IMR-90 (cell line): ENCODE measurements around the gene TMEM131L. TPM values are rescaled to one million over a fixed set of nuclear protein-coding genes. Genes with fewer than 3 reads are reported as not detected.

ENCODE experiments used
- ATAC-seq: fragments of 200-7000 bp; cut with Tn5 transposase; 2 replicates; pipeline ENCODE4 v1.9.1; 2020; ENCODE audit warnings: low read depth, mild to moderate bottlenecking, moderate library complexity
- BruUV-seq: library from RNA; stranded (reverse); fragments of 400-500 nt; replicated peaks from 2 replicates; lab custom pipeline; 2021; lab: Mats Ljungman, UMichigan
- CTCF ChIA-PET: fragments of 300-600 bp; formaldehyde crosslinking; extraction: SDS; loops from one replicate; lab custom pipeline; 2021; ENCODE audit warnings: antibody characterized with exemption; lab: Yijun Ruan, JAX
- POLR2A ChIA-PET: fragments of 300-600 bp; sonication (Branson Sonifier 250); formaldehyde crosslinking; loops from one replicate; lab custom pipeline; 2022; ENCODE audit warnings: antibody characterized with exemption; ENCODE audit not compliant: unreplicated experiment; lab: Charles Lee
- DNase-seq: peaks from one replicate; pipeline ENCODE4 v3.0.0; 2013
- H2AFZ ChIP-seq: replicated peaks from 2 replicates; pipeline ENCODE3; 2013; ENCODE audit warnings: low read length, mild to moderate bottlenecking; ENCODE audit not compliant: poor library complexity
- H2AK5ac ChIP-seq: 2 replicates; pipeline ENCODE4 v1.6.1; 2013; ENCODE audit warnings: low read depth, low read length, inconsistent platforms
- H2AK9ac ChIP-seq: replicated peaks from 2 replicates; pipeline ENCODE3; 2013; ENCODE audit warnings: mild to moderate bottlenecking, low read depth, low read length, moderate library complexity; ENCODE audit not compliant: poor library complexity
- H2BK120ac ChIP-seq: 2 replicates; pipeline ENCODE4 v1.6.1; 2013; ENCODE audit warnings: low read depth, low read length, inconsistent platforms
- H2BK15ac ChIP-seq: 3 replicates; pipeline ENCODE4 v1.6.1; 2013; ENCODE audit warnings: low read depth, low read length, inconsistent platforms
- H2BK20ac ChIP-seq: 2 replicates; pipeline ENCODE4 v1.6.1; 2013; ENCODE audit warnings: low read depth, mild to moderate bottlenecking, inconsistent platforms, low read length, moderate library complexity
- H2BK5ac ChIP-seq: 2 replicates; pipeline ENCODE4 v1.6.1; 2013; ENCODE audit warnings: mild to moderate bottlenecking, low read depth, low read length, inconsistent platforms; ENCODE audit not compliant: poor library complexity, severe bottlenecking
- H3K14ac ChIP-seq: replicated peaks from 2 replicates; pipeline ENCODE4 v1.6.1; 2013; ENCODE audit warnings: low read depth, low read length, inconsistent platforms
- H3K18ac ChIP-seq: 2 replicates; pipeline ENCODE4 v1.6.1; 2013; ENCODE audit warnings: low read depth, low read length, control low read depth
- H3K23ac ChIP-seq: 2 replicates; pipeline ENCODE4 v1.6.1; 2013; ENCODE audit warnings: low read depth, low read length, inconsistent platforms
- H3K27ac ChIP-seq: 2 replicates; pipeline ENCODE4 v1.5.1; 2013; ENCODE audit warnings: mild to moderate bottlenecking, control low read depth, low read length; ENCODE audit not compliant: insufficient read depth
- H3K27me3 ChIP-seq: 2 replicates; pipeline ENCODE4 v1.6.1; 2013; ENCODE audit warnings: low read length; ENCODE audit not compliant: control insufficient read depth, insufficient read depth
- H3K36me3 ChIP-seq: 2 replicates; pipeline ENCODE4 v1.6.1; 2013; ENCODE audit warnings: low read length, mixed read lengths; ENCODE audit not compliant: control insufficient read depth, insufficient read depth
- H3K4ac ChIP-seq: 2 replicates; pipeline ENCODE4 v1.6.1; 2013; ENCODE audit warnings: low read depth, low read length, inconsistent platforms
- H3K4me1 ChIP-seq: 2 replicates; pipeline ENCODE4 v1.6.1; 2013; ENCODE audit warnings: low read length, mixed read lengths; ENCODE audit not compliant: control insufficient read depth, insufficient read depth
- H3K4me2 ChIP-seq: 2 replicates; pipeline ENCODE4 v1.6.1; 2013; ENCODE audit warnings: low read depth, mild to moderate bottlenecking, control low read depth, low read length, moderate library complexity
- H3K4me3 ChIP-seq: 2 replicates; pipeline ENCODE4 v1.5.1; 2013; ENCODE audit warnings: low read depth, mild to moderate bottlenecking, control low read depth, low read length, moderate library complexity; ENCODE audit not compliant: insufficient read depth
- H3K56ac ChIP-seq: 2 replicates; pipeline ENCODE4 v1.6.1; 2013; ENCODE audit warnings: low read length, inconsistent platforms; ENCODE audit not compliant: insufficient read depth; ENCODE audit errors: extremely low read depth
- H3K79me1 ChIP-seq, 2 experiments: 2 replicates each; pipeline ENCODE4 v1.6.1; 2013; ENCODE audit warnings: low read length in 2 of 2, inconsistent platforms in 1 of 2, low read depth in 1 of 2
- H3K9ac ChIP-seq: 2 replicates; pipeline ENCODE4 v1.6.1; 2013; ENCODE audit warnings: low read depth, low read length, control low read depth
- H3K9me1 ChIP-seq: 2 replicates; pipeline ENCODE4 v1.6.1; 2013; ENCODE audit warnings: low read length, inconsistent platforms; ENCODE audit not compliant: insufficient read depth
- H3K9me3 ChIP-seq: 2 replicates; pipeline ENCODE4 v1.6.1; 2013; ENCODE audit warnings: low read length; ENCODE audit not compliant: control insufficient read depth, insufficient read depth
- H4K20me1 ChIP-seq: 2 replicates; pipeline ENCODE4 v1.6.1; 2013; ENCODE audit warnings: low read length, inconsistent platforms; ENCODE audit not compliant: insufficient read depth
- H4K5ac ChIP-seq: 2 replicates; pipeline ENCODE4 v1.6.1; 2013; ENCODE audit warnings: mild to moderate bottlenecking, low read depth, low read length, control low read depth
- H4K8ac ChIP-seq, 2 experiments: 2 replicates each; pipeline ENCODE4 v1.6.1; 2013; ENCODE audit warnings: low read depth in 2 of 2, low read length in 2 of 2, control low read depth in 1 of 2, inconsistent platforms in 1 of 2
- H4K91ac ChIP-seq: 2 replicates; pipeline ENCODE4 v1.6.1; 2013; ENCODE audit warnings: low read depth, low read length, inconsistent platforms; ENCODE audit not compliant: insufficient read depth
- BHLHE40 ChIP-seq: fragments of 150-350 bp; IDR thresholded peaks from 2 replicates; pipeline ENCODE4 v1.6.1; 2016; ENCODE audit warnings: mild to moderate bottlenecking, low read depth, low read length
- CEBPB ChIP-seq: IDR thresholded peaks from 2 replicates; pipeline ENCODE4 v1.6.1; 2012; ENCODE audit warnings: low read depth, low read length, improper control_type of control experiment
- CHD1 ChIP-seq: IDR thresholded peaks from 2 replicates; pipeline ENCODE4 v1.6.1; 2012; ENCODE audit warnings: low read depth, low read length, improper control_type of control experiment
- FOS ChIP-seq: fragments of 150-350 bp; IDR thresholded peaks from 2 replicates; pipeline ENCODE4 v1.6.1; 2016; ENCODE audit warnings: low read depth, low read length
- MAFK ChIP-seq: IDR thresholded peaks from 2 replicates; pipeline ENCODE4 v1.6.1; 2012; ENCODE audit warnings: low read depth, low read length, improper control_type of control experiment
- MXI1 ChIP-seq: IDR thresholded peaks from 2 replicates; pipeline ENCODE4 v1.6.1; 2012; ENCODE audit warnings: low read depth, mild to moderate bottlenecking, low read length, moderate library complexity, borderline replicate concordance
- POLR2A ChIP-seq: IDR thresholded peaks from 2 replicates; pipeline ENCODE4 v1.6.1; 2012; ENCODE audit warnings: mild to moderate bottlenecking, low read depth, low read length
- RAD21 ChIP-seq: IDR thresholded peaks from 2 replicates; pipeline ENCODE4 v1.6.1; 2012; ENCODE audit warnings: low read length, improper control_type of control experiment
- RFX5 ChIP-seq: IDR thresholded peaks from 2 replicates; pipeline ENCODE4 v1.8.0; 2012; ENCODE audit warnings: low read depth, mild to moderate bottlenecking, low read length, moderate library complexity
- WGBS, 2 experiments: methylation state at CpG; one replicate each; pipeline versions ENCODE4 v1.1.5 to v1.1.7; 2013; ENCODE audit warnings: missing lambda C conversion rate in 2 of 2; ENCODE audit not compliant: insufficient read length in 1 of 2; ENCODE audit errors: extremely low coverage in 2 of 2; 5-methylcytosine and 5-hydroxymethylcytosine counted together
- dilution Hi-C: fragments of 300-500 bp; cut with HindIII; formaldehyde crosslinking; loops from one replicate; pipeline ENCODE4 v1.14.3; 2018; ENCODE audit warnings: low sequenced_read_pairs; ENCODE audit not compliant: unreplicated experiment
- in situ Hi-C: fragments of 300-500 bp; cut with MboI; formaldehyde crosslinking; loops from 3 replicates; pipeline ENCODE4 v1.14.3; 2019; ENCODE audit warnings: low sequenced_read_pairs, inconsistent platforms, mixed read lengths
- intact Hi-C: fragments of 100-400 bp; cut with micrococcal nuclease; formaldehyde crosslinking; loops from 2 replicates; pipeline ENCODE4 v1.10.0; 2022
- polyA plus RNA-seq, 3 experiments: library from polyadenylated mRNA; depleted of rRNA; stranded (reverse); fragments of >200 nt; gene quantifications; 2 replicates each; pipeline ENCODE4 v1.2.3, GENCODE V29; 2012; ENCODE audit warnings: low replicate concordance in 1 of 3
- total RNA-seq: library from RNA; depleted of rRNA; stranded (reverse); fragments of >200 nt; gene quantifications from 2 replicates; pipeline ENCODE4 v1.2.3, GENCODE V29; 2012
- TF ChIP-seq, protein P1 (sequence below): fragments of 150-350 bp; IDR thresholded peaks from 2 replicates; pipeline ENCODE4 v1.6.1; 2016; ENCODE audit warnings: low read depth, mild to moderate bottlenecking, low read length, moderate library complexity, borderline replicate concordance
- TF ChIP-seq, protein P2 (sequence below): fragments of 150-350 bp; IDR thresholded peaks from 2 replicates; pipeline ENCODE4 v1.6.1; 2017; ENCODE audit warnings: mild to moderate bottlenecking, antibody characterized with exemption, low read length, low read depth
- TF ChIP-seq, protein P3 (sequence below): conservative IDR thresholded peaks from 2 replicates; pipeline ENCODE4 v1.5.1; 2012; ENCODE audit warnings: mild to moderate bottlenecking, low read depth, low read length, improper control_type of control experiment

TMEM131L gene
- total and polyA plus RNA-seq, 2 of the 4 experiments (the other 2 are of a cell fraction): 8.4 to 23.8 TPM

DNA sequence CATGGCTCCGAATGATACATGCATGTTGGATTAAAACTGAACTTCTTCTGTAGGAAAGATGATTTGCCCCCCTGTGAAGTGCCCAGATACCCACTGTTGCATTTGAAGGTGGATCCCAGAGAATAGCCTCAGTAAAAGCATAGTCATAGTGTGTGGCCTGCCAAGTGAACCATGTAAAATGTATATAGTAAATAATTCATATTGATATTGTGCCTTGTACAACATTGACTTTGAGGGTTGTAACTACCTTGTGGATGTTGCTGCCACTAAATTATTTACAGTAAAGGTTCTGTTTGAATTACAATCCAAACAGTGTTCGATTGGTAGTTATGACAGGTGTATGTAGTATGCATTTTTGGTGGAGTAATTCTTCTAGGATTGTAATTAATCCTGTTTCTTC lies 19.2 kb downstream of the TMEM131L start:
- Histone ChIP-seq H3K14ac (no peak overlapping the region), H3K4me3 (no peak overlapping the region), H3K9ac (no peak overlapping the region), H3K27me3 (no peaks in the 10 kb centered on the region), H3K4me1 (peaks cover 28% of the 10 kb centered on the region), H3K18ac (no peak overlapping the region), H4K5ac (no peak overlapping the region), H3K79me1 (peaks cover 4 to 45% of the 10 kb centered on the region in 2 experiments; a peak in 3 of 4 replicates), H3K36me3 (peaks cover 3% of the 10 kb centered on the region; the same call in 1 of the 2 replicates), H2AK5ac (no peak overlapping the region), H4K20me1 (no peaks in the 10 kb centered on the region), H2AFZ (no peak overlapping the region), H3K56ac (no peak overlapping the region), H3K27ac (no peak overlapping the region), H4K8ac (no peak overlapping the region), H3K9me1 (peaks cover 15% of the 10 kb centered on the region), H3K23ac (no peak overlapping the region), H2BK5ac (peak overlapping the region; percentile 67), H2BK20ac (no peak overlapping the region), H3K4me2 (no peak overlapping the region), H4K91ac (no peak overlapping the region), H2BK15ac (no peak overlapping the region), H2AK9ac (no peak overlapping the region), H3K9me3 (no peaks in the 10 kb centered on the region), H3K4ac (no peak overlapping the region), H2BK120ac (no peak overlapping the region)
- ATAC-seq (no peak), DNase-seq (no peak)
- ChIA-PET POLR2A (no interaction called here), CTCF (interaction anchor here (0.9 to 1.1 kb wide), 2 partner anchors 20 to 41 kb away, joined by 3 read pairs; no protein-coding TSS in a partner anchor)
- no TSS peak for BruUV-seq
- intact Hi-C loops: no loop called here
- TF ChIP-seq POLR2A (no peak), MAFK (no peak), FOS (no peak), RAD21 (no peak), CEBPB (no peak), MXI1 (no peak), BHLHE40 (no peak), RFX5 (no peak), CHD1 (no peak)
- TF ChIP-seq, protein P1, sequence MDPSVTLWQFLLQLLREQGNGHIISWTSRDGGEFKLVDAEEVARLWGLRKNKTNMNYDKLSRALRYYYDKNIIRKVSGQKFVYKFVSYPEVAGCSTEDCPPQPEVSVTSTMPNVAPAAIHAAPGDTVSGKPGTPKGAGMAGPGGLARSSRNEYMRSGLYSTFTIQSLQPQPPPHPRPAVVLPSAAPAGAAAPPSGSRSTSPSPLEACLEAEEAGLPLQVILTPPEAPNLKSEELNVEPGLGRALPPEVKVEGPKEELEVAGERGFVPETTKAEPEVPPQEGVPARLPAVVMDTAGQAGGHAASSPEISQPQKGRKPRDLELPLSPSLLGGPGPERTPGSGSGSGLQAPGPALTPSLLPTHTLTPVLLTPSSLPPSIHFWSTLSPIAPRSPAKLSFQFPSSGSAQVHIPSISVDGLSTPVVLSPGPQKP: no peak
- TF ChIP-seq, protein P2, sequence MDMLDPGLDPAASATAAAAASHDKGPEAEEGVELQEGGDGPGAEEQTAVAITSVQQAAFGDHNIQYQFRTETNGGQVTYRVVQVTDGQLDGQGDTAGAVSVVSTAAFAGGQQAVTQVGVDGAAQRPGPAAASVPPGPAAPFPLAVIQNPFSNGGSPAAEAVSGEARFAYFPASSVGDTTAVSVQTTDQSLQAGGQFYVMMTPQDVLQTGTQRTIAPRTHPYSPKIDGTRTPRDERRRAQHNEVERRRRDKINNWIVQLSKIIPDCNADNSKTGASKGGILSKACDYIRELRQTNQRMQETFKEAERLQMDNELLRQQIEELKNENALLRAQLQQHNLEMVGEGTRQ: no peak
- TF ChIP-seq, protein P3, sequence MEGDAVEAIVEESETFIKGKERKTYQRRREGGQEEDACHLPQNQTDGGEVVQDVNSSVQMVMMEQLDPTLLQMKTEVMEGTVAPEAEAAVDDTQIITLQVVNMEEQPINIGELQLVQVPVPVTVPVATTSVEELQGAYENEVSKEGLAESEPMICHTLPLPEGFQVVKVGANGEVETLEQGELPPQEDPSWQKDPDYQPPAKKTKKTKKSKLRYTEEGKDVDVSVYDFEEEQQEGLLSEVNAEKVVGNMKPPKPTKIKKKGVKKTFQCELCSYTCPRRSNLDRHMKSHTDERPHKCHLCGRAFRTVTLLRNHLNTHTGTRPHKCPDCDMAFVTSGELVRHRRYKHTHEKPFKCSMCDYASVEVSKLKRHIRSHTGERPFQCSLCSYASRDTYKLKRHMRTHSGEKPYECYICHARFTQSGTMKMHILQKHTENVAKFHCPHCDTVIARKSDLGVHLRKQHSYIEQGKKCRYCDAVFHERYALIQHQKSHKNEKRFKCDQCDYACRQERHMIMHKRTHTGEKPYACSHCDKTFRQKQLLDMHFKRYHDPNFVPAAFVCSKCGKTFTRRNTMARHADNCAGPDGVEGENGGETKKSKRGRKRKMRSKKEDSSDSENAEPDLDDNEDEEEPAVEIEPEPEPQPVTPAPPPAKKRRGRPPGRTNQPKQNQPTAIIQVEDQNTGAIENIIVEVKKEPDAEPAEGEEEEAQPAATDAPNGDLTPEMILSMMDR: no peak
- in situ Hi-C loops: no loop called here
- WGBS, 2 experiments: no CpG with 5 or more reads among the region's 2 CpGs
- dilution Hi-C loops: no loop called here
